ENCODE results near the gene INIP. TPM values are rescaled to one million over a fixed set of nuclear protein-coding genes. Genes with fewer than 3 reads are reported as not detected.

Gene INIP
- total RNA-seq, 1 experiment from 2014 or later, result 24.5 TPM

DNA sequence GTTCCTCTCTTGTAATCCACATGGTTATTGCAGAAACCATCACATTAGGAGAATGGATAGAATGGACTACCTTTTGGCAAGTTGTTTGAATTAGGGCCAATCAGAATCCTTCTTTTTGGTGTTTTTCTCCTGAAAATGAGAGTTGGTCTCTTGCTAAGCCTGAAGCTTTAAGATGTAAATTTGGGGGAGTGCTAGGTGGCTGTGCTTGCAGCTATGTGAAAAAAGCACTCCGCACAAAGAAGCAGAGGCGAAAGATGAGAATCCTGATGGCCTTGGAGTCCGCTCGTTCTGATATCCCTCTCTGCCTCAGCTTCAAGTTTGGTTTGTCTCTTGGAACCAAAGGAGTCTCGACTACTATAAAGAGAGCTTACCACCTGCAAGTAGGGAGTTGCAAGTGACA is 63.6 kb downstream of the INIP start:
- Histone ChIP-seq H3K4me2 (ENCODE audit: insufficient read depth, insufficient read length, low read length) (peak overlapping the region; percentile 11), H3K14ac (ENCODE audit: insufficient read depth, low read length) (no peak overlapping the region), H2BK20ac (ENCODE audit: low read depth, low read length, poor library complexity, severe bottlenecking) (no peak overlapping the region), H2AK5ac (ENCODE audit: insufficient read length, low read length) (no peak overlapping the region), H2BK15ac (ENCODE audit: low read depth, low read length) (no peak overlapping the region), H3K27ac (ENCODE audit: insufficient read length, low read depth, low read length) (peak overlapping the region; percentile 65), H3K56ac (ENCODE audit: insufficient read length, low read depth, low read length) (no peak overlapping the region), H3K79me1 (ENCODE audit: insufficient read depth, low read depth, low read length, poor library complexity, severe bottlenecking) (no peaks in the 10 kb centered on the region), H3K79me2 (ENCODE audit: insufficient read depth, low read length) (no peaks in the 10 kb centered on the region), H3K4ac (ENCODE audit: low read depth, low read length) (no peak overlapping the region), H3K9ac (ENCODE audit: extremely low read depth, insufficient read length, low read length) (no peak overlapping the region), H2BK12ac (ENCODE audit: insufficient read length, low read depth, low read length) (no peak overlapping the region), H3K23me2 (ENCODE audit: insufficient read length, low read depth, low read length, poor library complexity, severe bottlenecking) (no peaks in the 10 kb centered on the region), H3K23ac (ENCODE audit: insufficient read length, low read depth, low read length) (no peak overlapping the region), H3K27me3 (ENCODE audit: insufficient read depth, low read length) (no peaks in the 10 kb centered on the region), H2BK5ac (ENCODE audit: insufficient read length, low read length) (no peak overlapping the region), H3K4me1 (ENCODE audit: insufficient read depth, low read length) (peaks cover 5% of the 10 kb centered on the region; the same call in 1 of the 2 replicates), H4K91ac (ENCODE audit: insufficient read length, low read depth, low read length) (no peak overlapping the region), H3K9me3 (ENCODE audit: control insufficient read depth, low read depth, low read length) (no peaks in the 10 kb centered on the region), H4K20me1 (ENCODE audit: control insufficient read depth, insufficient read depth, insufficient read length) (no peaks in the 10 kb centered on the region), H2AFZ (ENCODE audit: low read length) (no peak overlapping the region), H4K8ac (replicated peaks; ENCODE audit: insufficient read length, low read depth, low read length) (no peak overlapping the region), H2BK120ac (ENCODE audit: low read depth, low read length, poor library complexity, severe bottlenecking) (no peak overlapping the region), H3T11ph (ENCODE audit: low read length) (no peak overlapping the region), H3K18ac (ENCODE audit: insufficient read length, low read depth, low read length) (no peak overlapping the region), H4K5ac (ENCODE audit: insufficient read length, low read depth, low read length) (no peak overlapping the region)
- WGBS (ENCODE audit: extremely low coverage, insufficient read length, low lambda C conversion rate), result no CpG with 5 or more reads among the region's 5 CpGs
- Mint-ChIP-seq H3K4me3 (peak overlapping the region in 1 of 2 experiments; percentile 0; a peak in 2 of 5 replicates), H3K4me1 (peaks cover 36 to 38% of the 10 kb centered on the region in 2 experiments), H3K27ac (peak overlapping the region; percentile 20 to 97 (median 96); a peak in 5 of 7 replicates), H3K27me3 (ENCODE audit: low read depth) (no peaks in the 10 kb centered on the region), H3K9me3 (no peaks in the 10 kb centered on the region), H3K36me3 (ENCODE audit: insufficient read depth in 1 of 3, low read depth in 3 of 3) (peaks cover 8 to 24% (median 9%) of the 10 kb centered on the region in 3 experiments)
- TF ChIP-seq, protein P1, sequence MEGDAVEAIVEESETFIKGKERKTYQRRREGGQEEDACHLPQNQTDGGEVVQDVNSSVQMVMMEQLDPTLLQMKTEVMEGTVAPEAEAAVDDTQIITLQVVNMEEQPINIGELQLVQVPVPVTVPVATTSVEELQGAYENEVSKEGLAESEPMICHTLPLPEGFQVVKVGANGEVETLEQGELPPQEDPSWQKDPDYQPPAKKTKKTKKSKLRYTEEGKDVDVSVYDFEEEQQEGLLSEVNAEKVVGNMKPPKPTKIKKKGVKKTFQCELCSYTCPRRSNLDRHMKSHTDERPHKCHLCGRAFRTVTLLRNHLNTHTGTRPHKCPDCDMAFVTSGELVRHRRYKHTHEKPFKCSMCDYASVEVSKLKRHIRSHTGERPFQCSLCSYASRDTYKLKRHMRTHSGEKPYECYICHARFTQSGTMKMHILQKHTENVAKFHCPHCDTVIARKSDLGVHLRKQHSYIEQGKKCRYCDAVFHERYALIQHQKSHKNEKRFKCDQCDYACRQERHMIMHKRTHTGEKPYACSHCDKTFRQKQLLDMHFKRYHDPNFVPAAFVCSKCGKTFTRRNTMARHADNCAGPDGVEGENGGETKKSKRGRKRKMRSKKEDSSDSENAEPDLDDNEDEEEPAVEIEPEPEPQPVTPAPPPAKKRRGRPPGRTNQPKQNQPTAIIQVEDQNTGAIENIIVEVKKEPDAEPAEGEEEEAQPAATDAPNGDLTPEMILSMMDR (conservative IDR thresholded peaks at IDR 0.05), result no peak
- DNase-seq, result peak; percentile 47

All from H9 (cell line).